H9 (cell line): ENCODE measurements around the gene RMI1. TPM values are rescaled to one million over a fixed set of nuclear protein-coding genes. Genes with fewer than 3 reads are reported as not detected.

ENCODE experiments used
- DNase-seq: peaks from one replicate; pipeline ENCODE4 v3.0.0-alpha.2; 2017
- H2AFZ ChIP-seq: one replicate; pipeline ENCODE4 v1.6.1; 2013; ENCODE audit warnings: mild to moderate bottlenecking, low read length, control low read depth, moderate library complexity
- H2AK5ac ChIP-seq: 2 replicates; pipeline ENCODE4 v1.6.1; 2013; ENCODE audit warnings: low read length, control low read depth, mixed read lengths; ENCODE audit not compliant: insufficient read length
- H2BK120ac ChIP-seq: one replicate; pipeline ENCODE4 v1.6.1; 2013; ENCODE audit warnings: low read depth, mild to moderate bottlenecking, low read length, control low read depth, inconsistent platforms; ENCODE audit not compliant: poor library complexity, severe bottlenecking
- H2BK12ac ChIP-seq: 2 replicates; pipeline ENCODE4 v1.6.1; 2013; ENCODE audit warnings: low read length, control low read depth, mixed read lengths, low read depth; ENCODE audit not compliant: insufficient read length
- H2BK15ac ChIP-seq: 2 replicates; pipeline ENCODE4 v1.6.1; 2013; ENCODE audit warnings: low read depth, low read length, control low read depth
- H2BK20ac ChIP-seq: one replicate; pipeline ENCODE4 v1.6.1; 2013; ENCODE audit warnings: low read depth, mild to moderate bottlenecking, low read length, control low read depth, inconsistent platforms; ENCODE audit not compliant: poor library complexity, severe bottlenecking
- H2BK5ac ChIP-seq: 2 replicates; pipeline ENCODE4 v1.6.1; 2013; ENCODE audit warnings: low read length, control low read depth, mixed read lengths; ENCODE audit not compliant: insufficient read length
- H3K14ac ChIP-seq: 2 replicates; pipeline ENCODE4 v1.6.1; 2013; ENCODE audit warnings: low read length, control low read depth; ENCODE audit not compliant: insufficient read depth
- H3K18ac ChIP-seq: 2 replicates; pipeline ENCODE4 v1.6.1; 2013; ENCODE audit warnings: low read depth, mild to moderate bottlenecking, mixed read lengths, low read length, control low read depth; ENCODE audit not compliant: insufficient read length
- H3K23ac ChIP-seq: 2 replicates; pipeline ENCODE4 v1.6.1; 2013; ENCODE audit warnings: low read length, control low read depth, mixed read lengths, low read depth; ENCODE audit not compliant: insufficient read length
- H3K23me2 ChIP-seq: 2 replicates; pipeline ENCODE4 v1.6.1; 2013; ENCODE audit warnings: low read depth, mild to moderate bottlenecking, mixed read lengths, low read length, control low read depth; ENCODE audit not compliant: insufficient read length, poor library complexity, severe bottlenecking
- H3K27ac ChIP-seq: 2 replicates; pipeline ENCODE4 v1.5.1; 2013; ENCODE audit warnings: low read length, control low read depth, mixed read lengths, low read depth; ENCODE audit not compliant: insufficient read length
- H3K27me3 ChIP-seq: 2 replicates; pipeline ENCODE4 v1.6.1; 2013; ENCODE audit warnings: low read length, control low read depth, inconsistent platforms; ENCODE audit not compliant: insufficient read depth
- H3K4ac ChIP-seq: 2 replicates; pipeline ENCODE4 v1.6.1; 2013; ENCODE audit warnings: low read depth, mild to moderate bottlenecking, control low read depth, inconsistent platforms, low read length, moderate library complexity
- H3K4me1 ChIP-seq: 2 replicates; pipeline ENCODE4 v1.6.1; 2013; ENCODE audit warnings: low read length, control low read depth, inconsistent platforms; ENCODE audit not compliant: insufficient read depth
- H3K4me2 ChIP-seq: 2 replicates; pipeline ENCODE4 v1.6.1; 2013; ENCODE audit warnings: low read length, control low read depth, mixed read lengths; ENCODE audit not compliant: insufficient read length, insufficient read depth
- H3K56ac ChIP-seq: 2 replicates; pipeline ENCODE4 v1.6.1; 2013; ENCODE audit warnings: low read depth, mild to moderate bottlenecking, mixed read lengths, low read length, control low read depth; ENCODE audit not compliant: insufficient read length
- H3K79me1 ChIP-seq: 2 replicates; pipeline ENCODE4 v1.6.1; 2013; ENCODE audit warnings: low read depth, mild to moderate bottlenecking, moderate library complexity, low read length, control low read depth, inconsistent platforms; ENCODE audit not compliant: insufficient read depth, poor library complexity, severe bottlenecking
- H3K79me2 ChIP-seq: 2 replicates; pipeline ENCODE4 v1.6.1; 2013; ENCODE audit warnings: low read length, control low read depth, inconsistent platforms; ENCODE audit not compliant: insufficient read depth
- H3K9ac ChIP-seq: 2 replicates; pipeline ENCODE4 v1.6.1; 2013; ENCODE audit warnings: low read length, control low read depth, mixed read lengths; ENCODE audit not compliant: insufficient read length; ENCODE audit errors: extremely low read depth
- H3K9me3 ChIP-seq: one replicate; pipeline ENCODE4 v1.6.1; 2013; ENCODE audit warnings: low read depth, low read length, inconsistent platforms; ENCODE audit not compliant: control insufficient read depth
- H3T11ph ChIP-seq: one replicate; pipeline ENCODE4 v1.6.1; 2013; ENCODE audit warnings: mild to moderate bottlenecking, low read length, control low read depth, inconsistent platforms
- H4K20me1 ChIP-seq: one replicate; pipeline ENCODE4 v1.6.1; 2013; ENCODE audit not compliant: control insufficient read depth, insufficient read length, insufficient read depth
- H4K5ac ChIP-seq: 2 replicates; pipeline ENCODE4 v1.6.1; 2013; ENCODE audit warnings: low read depth, mild to moderate bottlenecking, mixed read lengths, low read length, control low read depth; ENCODE audit not compliant: insufficient read length
- H4K8ac ChIP-seq: replicated peaks from 2 replicates; pipeline ENCODE4 v1.6.1; 2013; ENCODE audit warnings: low read length, control low read depth, mixed read lengths, low read depth; ENCODE audit not compliant: insufficient read length
- H4K91ac ChIP-seq: 2 replicates; pipeline ENCODE4 v1.6.1; 2013; ENCODE audit warnings: low read depth, mild to moderate bottlenecking, moderate library complexity, mixed read lengths, low read length, control low read depth; ENCODE audit not compliant: insufficient read length
- H3K27ac Mint-ChIP-seq, 3 experiments: 2 replicates in 2 of 3; 3 replicates in 1 of 3; pipeline ENCODE4 v1.8.0; 2020 to 2021; ENCODE audit warnings: mixed read lengths in 3 of 3, mild to moderate bottlenecking in 1 of 3, moderate library complexity in 1 of 3
- H3K27me3 Mint-ChIP-seq: 2 replicates; pipeline ENCODE4 v1.8.0; 2021; ENCODE audit warnings: low read depth, mild to moderate bottlenecking, moderate library complexity, mixed read lengths
- H3K36me3 Mint-ChIP-seq, 3 experiments: 2 replicates in 2 of 3; 3 replicates in 1 of 3; pipeline ENCODE4 v1.8.0; 2020 to 2021; ENCODE audit warnings: low read depth in 3 of 3, mixed read lengths in 3 of 3; ENCODE audit not compliant: insufficient read depth in 1 of 3
- H3K4me1 Mint-ChIP-seq, 2 experiments: 2 replicates each; pipeline ENCODE4 v1.8.0; 2020; ENCODE audit warnings: mixed read lengths in 2 of 2
- H3K4me3 Mint-ChIP-seq, 2 experiments: 2 replicates in 1 of 2; 3 replicates in 1 of 2; pipeline ENCODE4 v1.8.0; 2020 to 2021; ENCODE audit warnings: mild to moderate bottlenecking in 2 of 2, mixed read lengths in 2 of 2, moderate library complexity in 1 of 2
- H3K9me3 Mint-ChIP-seq, 2 experiments: 2 replicates in 1 of 2; 3 replicates in 1 of 2; pipeline ENCODE4 v1.8.0; 2020; ENCODE audit warnings: mild to moderate bottlenecking in 2 of 2, mixed read lengths in 2 of 2, moderate library complexity in 1 of 2
- CTCF ChIP-seq: fragments of 200-600 bp; sonication (generic); conservative IDR thresholded peaks from 3 replicates; pipeline ENCODE4 v1.8.0; 2021; ENCODE audit warnings: antibody characterized with exemption, mild to moderate bottlenecking
- WGBS: extraction: QIAGEN DNeasy Blood & Tissue Kit; methylation state at CpG from one replicate; pipeline ENCODE4 v1.1.7; 2013; ENCODE audit warnings: missing lambda C conversion rate, low lambda C conversion rate, mixed read lengths; ENCODE audit not compliant: insufficient read length; ENCODE audit errors: extremely low coverage; 5-methylcytosine and 5-hydroxymethylcytosine counted together
- total RNA-seq: library from RNA; stranded (reverse); gene quantifications from 2 replicates; pipeline ENCODE4 v1.2.1, GENCODE V29; 2021

The RMI1 gene
- total RNA-seq, 1 experiment from 2014 or later = 22.4 TPM

GRCh38 chr9:83930881-83931280 is 49.7 kb upstream of the RMI1 start:
- no peak overlapping the region for H2BK15ac ChIP-seq
- no peaks in the 10 kb centered on the region for H3K79me1 ChIP-seq
- H3K18ac ChIP-seq = no peak overlapping the region
- no peak overlapping the region for H3K14ac ChIP-seq
- no peak overlapping the region for H3K23ac ChIP-seq
- peaks cover 1% of the 10 kb centered on the region; the same call in 1 of the 2 replicates for H3K27me3 Mint-ChIP-seq
- no peak overlapping the region for H2BK12ac ChIP-seq
- no peak overlapping the region for H3K56ac ChIP-seq
- H3K79me2 ChIP-seq = no peaks in the 10 kb centered on the region
- peaks cover 12 to 14% of the 10 kb centered on the region in 2 experiments for H3K4me1 Mint-ChIP-seq
- no peaks in the 10 kb centered on the region for H3K4me1 ChIP-seq
- no CpG with 5 or more reads among the region's 5 CpGs for WGBS
- no peak overlapping the region for H2BK5ac ChIP-seq
- H3T11ph ChIP-seq = no peak overlapping the region
- TF ChIP-seq CTCF = no peak
- no peak overlapping the region; a peak in 1 of 5 replicates for H3K4me3 Mint-ChIP-seq
- no peak overlapping the region for H3K9ac ChIP-seq
- H3K23me2 ChIP-seq = no peaks in the 10 kb centered on the region
- no peak overlapping the region for H4K5ac ChIP-seq
- no peak overlapping the region for H4K8ac ChIP-seq
- H2AFZ ChIP-seq = no peak overlapping the region
- H4K20me1 ChIP-seq = no peaks in the 10 kb centered on the region
- no peak overlapping the region for H2BK20ac ChIP-seq
- no peak overlapping the region for H4K91ac ChIP-seq
- H2AK5ac ChIP-seq = no peak overlapping the region
- H3K27me3 ChIP-seq = no peaks in the 10 kb centered on the region
- no peak for DNase-seq
- no peak overlapping the region for H3K27ac Mint-ChIP-seq
- H3K9me3 Mint-ChIP-seq = no peaks in the 10 kb centered on the region
- no peak overlapping the region for H2BK120ac ChIP-seq
- no peaks in the 10 kb centered on the region for H3K36me3 Mint-ChIP-seq
- H3K27ac ChIP-seq = no peak overlapping the region
- no peak overlapping the region for H3K4me2 ChIP-seq
- no peaks in the 10 kb centered on the region for H3K9me3 ChIP-seq
- H3K4ac ChIP-seq = no peak overlapping the region
